Panc1 (cell line): ENCODE data around the gene POLD3. TPM values are rescaled to one million over a fixed set of nuclear protein-coding genes. Genes with fewer than 3 reads are reported as not detected.

Source experiments
- ATAC-seq: fragments of 200-7000 bp; cut with Tn5 transposase; 2 replicates; pipeline ENCODE4 v1.9.1; 2020; ENCODE audit warnings: mild to moderate bottlenecking, moderate library complexity
- BruUV-seq: library from RNA; stranded (reverse); fragments of 400-500 nt; replicated peaks from 2 replicates; lab custom pipeline; 2021; lab: Mats Ljungman, UMichigan
- CTCF ChIA-PET: fragments of 300-600 bp; sonication (Branson Sonifier 250); formaldehyde crosslinking; loops from one replicate; lab custom pipeline; 2022; ENCODE audit warnings: antibody characterized with exemption; lab: Charles Lee
- POLR2A ChIA-PET: fragments of 300-600 bp; sonication (Branson Sonifier 250); formaldehyde crosslinking; loops from one replicate; lab custom pipeline; 2022; ENCODE audit warnings: antibody characterized with exemption; lab: Charles Lee
- DNase-seq: peaks from one replicate; pipeline ENCODE4 v3.0.0-alpha.2; 2010; ENCODE audit warnings: low read depth, low spot score
- H3K27ac ChIP-seq: 2 replicates; pipeline ENCODE4 v1.5.1; 2011; ENCODE audit warnings: mild to moderate bottlenecking, low read length, inconsistent platforms
- H3K27me3 ChIP-seq: fragments of 200-500 bp; sonication (Bioruptor generic); 2 replicates; pipeline ENCODE4 v1.6.0; 2014; ENCODE audit warnings: low read length, inconsistent platforms; ENCODE audit not compliant: control insufficient read depth, insufficient read depth
- H3K36me3 ChIP-seq: fragments of 200-500 bp; sonication (Bioruptor generic); 2 replicates; pipeline ENCODE4 v1.5.1; 2014; ENCODE audit warnings: inconsistent platforms, mild to moderate bottlenecking, low read length, moderate library complexity; ENCODE audit not compliant: control insufficient read depth, insufficient read depth
- H3K4me1 ChIP-seq: 2 replicates; pipeline ENCODE4 v1.5.1; 2011; ENCODE audit warnings: inconsistent platforms, mild to moderate bottlenecking, low read length, moderate library complexity; ENCODE audit not compliant: control insufficient read depth, insufficient read depth
- H3K4me3 ChIP-seq, 2 experiments: 2 replicates each; pipeline ENCODE4 v1.5.1; 2011 to 2012; ENCODE audit warnings: low read depth in 2 of 2, low read length in 2 of 2, mild to moderate bottlenecking in 2 of 2, inconsistent platforms in 1 of 2, moderate library complexity in 1 of 2
- H3K9me3 ChIP-seq: fragments of 200-500 bp; sonication (Bioruptor generic); 2 replicates; pipeline ENCODE4 v1.5.1; 2014; ENCODE audit warnings: low read depth, mild to moderate bottlenecking, inconsistent platforms, low read length, moderate library complexity; ENCODE audit not compliant: control insufficient read depth, insufficient read depth
- CTCF ChIP-seq: fragments of 450-650 bp; IDR thresholded peaks from 2 replicates; pipeline ENCODE4 v1.5.1; 2017; ENCODE audit warnings: mild to moderate bottlenecking
- POLR2AphosphoS5 ChIP-seq: IDR thresholded peaks from 2 replicates; pipeline ENCODE4 v1.6.1; 2012; ENCODE audit warnings: mild to moderate bottlenecking, low read depth, low read length, moderate library complexity
- REST ChIP-seq, 2 experiments: IDR thresholded peaks; 2 replicates each; pipeline ENCODE4 v1.6.1; 2011 to 2012; ENCODE audit warnings: low read depth in 2 of 2, control low read depth in 1 of 2, low read length in 1 of 2, mild to moderate bottlenecking in 1 of 2, moderate library complexity in 1 of 2; ENCODE audit not compliant: insufficient read depth in 1 of 2
- SIN3A ChIP-seq: IDR thresholded peaks from 2 replicates; pipeline ENCODE4 v1.6.1; 2012; ENCODE audit warnings: low read depth, mild to moderate bottlenecking, low read length, moderate library complexity, borderline replicate concordance; ENCODE audit not compliant: insufficient read depth
- TCF7L2 ChIP-seq: IDR thresholded peaks from 2 replicates; pipeline ENCODE4 v1.6.1; 2011; ENCODE audit warnings: mild to moderate bottlenecking, low read depth, low read length, inconsistent platforms
- in situ Hi-C: cut with HindIII; loops from 2 replicates; pipeline ENCODE4 v1.10.0; 2016; ENCODE audit warnings: low sequenced_read_pairs, low pct_unique_long_range_greater_than_20kb
- intact Hi-C: fragments of 100-400 bp; cut with micrococcal nuclease; formaldehyde crosslinking; loops from one replicate; pipeline ENCODE4 v1.10.0; 2022; ENCODE audit not compliant: unreplicated experiment
- total RNA-seq: library from RNA; stranded (reverse); gene quantifications from one replicate; pipeline ENCODE4 v1.2.1, GENCODE V29; 2021; ENCODE audit not compliant: unreplicated experiment

The POLD3 gene
- total RNA-seq, 1 experiment from 2014 or later: 31.7 TPM

- H3K4me1 ChIP-seq: no peaks in the 10 kb centered on the region
- in situ Hi-C loops (no loop called here), intact Hi-C loops (no loop called here)
- no peaks in the 10 kb centered on the region for H3K9me3 ChIP-seq
- no peak for DNase-seq
- H3K36me3 ChIP-seq: peaks cover 12% of the 10 kb centered on the region
- ChIA-PET CTCF (no interaction called here), POLR2A (interaction anchor here (0.7 kb wide), 1 partner anchor 81 kb away, joined by 5 read pairs; no protein-coding TSS in a partner anchor)
- no peak overlapping the region for H3K27ac ChIP-seq
- TF ChIP-seq TCF7L2: no peak
- TF ChIP-seq CTCF: no peak
- no TSS peak for BruUV-seq
- H3K27me3 ChIP-seq: no peaks in the 10 kb centered on the region
- no peak overlapping the region for H3K4me3 ChIP-seq
- no peak for ATAC-seq
Observed at GRCh38 chr11:74642912-74643311, 50.5 kb downstream of the POLD3 start.

DNA sequence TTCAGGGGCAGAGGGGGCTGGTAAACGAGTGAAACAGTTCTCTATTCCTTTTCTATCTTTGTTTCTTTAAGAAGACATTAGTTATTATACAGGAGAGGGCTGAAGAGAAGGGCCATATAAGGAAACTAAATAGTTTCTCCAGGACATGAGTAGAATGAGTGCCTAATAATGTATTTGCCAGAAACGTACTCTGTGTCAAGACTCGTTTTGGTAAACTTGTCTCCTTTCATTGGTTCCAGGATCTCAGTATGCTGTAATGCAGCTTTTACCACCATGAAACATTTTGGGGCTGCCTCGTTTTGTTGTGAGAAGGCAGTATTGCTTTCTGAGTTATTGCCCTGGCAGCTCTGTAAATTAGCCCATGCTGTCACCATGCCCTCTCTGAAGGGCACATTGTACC lies 51.7 kb downstream of the POLD3 start:
- Histone ChIP-seq H3K27ac (no peak overlapping the region), H3K4me1 (no peaks in the 10 kb centered on the region), H3K9me3 (no peaks in the 10 kb centered on the region), H3K27me3 (no peaks in the 10 kb centered on the region), H3K4me3 (no peak overlapping the region), H3K36me3 (peaks cover 12% of the 10 kb centered on the region; the same call in 1 of the 2 replicates)
- ChIA-PET CTCF (no interaction called here), POLR2A (no interaction called here)
- ATAC-seq: no peak
- no peak for TF ChIP-seq POLR2AphosphoS5
- TF ChIP-seq SIN3A: no peak
- no peak for TF ChIP-seq REST (IDR thresholded peaks at IDR 0.05; ENCODE audit: insufficient read depth in 1 of 2, low read depth in 2 of 2, low read length in 1 of 2)
- no peak for TF ChIP-seq CTCF
- no peak for TF ChIP-seq TCF7L2
- intact Hi-C loops: no loop called here
- in situ Hi-C loops: no loop called here
- BruUV-seq: no TSS peak
- no peak for DNase-seq
